Motor neuron (in vitro differentiated cells): ENCODE results near the gene KCTD11. TPM values are rescaled to one million over a fixed set of nuclear protein-coding genes. Genes with fewer than 3 reads are reported as not detected.

Source experiments
- ATAC-seq, 8 experiments: fragments of 200-7000 bp; cut with Tn5 transposase; replicated peaks in 6 of 8; 2 replicates each; pipeline ENCODE4 v1.8.0; 2021; ENCODE audit warnings: mild to moderate bottlenecking in 8 of 8, moderate library complexity in 8 of 8
- H3K27ac ChIP-seq, 2 donors: fragments of 250-450 bp; sonication (Bioruptor Pico); 2 replicates each; pipeline ENCODE4 v1.9.0; 2021; ENCODE audit warnings: antibody characterized with exemption in 2 of 2, mild to moderate bottlenecking in 2 of 2, moderate library complexity in 1 of 2
- H3K4me1 ChIP-seq, 2 donors: fragments of 250-450 bp; sonication (Bioruptor Pico); replicated peaks in 1 of 2; 2 replicates each; pipeline ENCODE4 v1.6.1; 2021; ENCODE audit warnings: antibody characterized with exemption in 2 of 2, mild to moderate bottlenecking in 2 of 2, moderate library complexity in 1 of 2
- H3K4me3 ChIP-seq, 5 donors: fragments of 250-450 bp; sonication (Bioruptor Pico); 2 replicates each; pipeline ENCODE4 v1.9.0; 2021; ENCODE audit warnings: antibody characterized with exemption in 5 of 5, mild to moderate bottlenecking in 5 of 5, moderate library complexity in 4 of 5
- WGBS, 10 experiments: fragments of 450-650 bp; shearing (Covaris generic); methylation state at CpG; one replicate each; pipeline ENCODE4 v1.0.0; 2022; 5-methylcytosine and 5-hydroxymethylcytosine counted together
- in situ Hi-C, 9 experiments: fragments of 400-800 bp; cut with MboI; loops; one replicate each; pipeline ENCODE4 v1.15.0; 2021; ENCODE audit warnings: low sequenced_read_pairs in 9 of 9, low pct_unique_long_range_greater_than_20kb in 2 of 9; ENCODE audit not compliant: unreplicated experiment in 9 of 9
- total RNA-seq, 8 experiments: library from RNA; unstranded; fragments of 300-600 nt; gene quantifications; 2 replicates each; pipeline versions ENCODE4 v1.2.3 to v1.2.4, GENCODE V29; 2022

Gene KCTD11
- total RNA-seq, 8 experiments from 2014 or later, result 4.0 to 14.5 (median 6.1) TPM

- Histone ChIP-seq H3K4me1 (peaks cover 14 to 15% of the 10 kb centered on the region in 2 donors), H3K27ac (no peak overlapping the region), H3K4me3 (peak overlapping the region in 3 of 5 donors; percentile 42 to 56 (median 55))
- 60 to 100% (median 96%) methylated on average over 1 to 6 of the region's 42 CpGs; no CpG with 5 or more reads in 5 of the 10 experiments for WGBS, 10 experiments
- no peak for ATAC-seq
- in situ Hi-C loops, result no loop called here
Measured at GRCh38 chr17:7392696-7393612, 41.0 kb downstream of the KCTD11 start.

GRCh38 chr17:7393613-7394451, 41.9 kb downstream of the KCTD11 start:
- WGBS, 10 experiments, result 0 to 9% methylated on average over 2 to 21 of the region's 48 CpGs; no CpG with 5 or more reads in 8 of the 10 experiments
- peak; percentile 20 to 49 (median 33) for ATAC-seq
- in situ Hi-C loops, result no loop called here
- Histone ChIP-seq H3K27ac (peak overlapping the region; percentile 29 to 75), H3K4me1 (peaks cover 14 to 15% of the 10 kb centered on the region in 2 donors), H3K4me3 (peak overlapping the region; percentile 42 to 64 (median 55))

- H3K4me3 ChIP-seq, result peak within 1 kb of the TSS; percentile 42 to 64 (median 55)
- WGBS, 10 experiments, result 0 to 2% methylated on average over 2 to 18 of the region's 71 CpGs; no CpG with 5 or more reads in 8 of the 10 experiments
- peak within 1 kb of the TSS; percentile 75 to 80 for H3K27ac ChIP-seq
- H3K4me1 ChIP-seq, result peaks cover 14 to 15% of the 10 kb centered on the region in 2 donors
- in situ Hi-C loops, result no loop called here
- peak; percentile 87 to 90 (median 89) for ATAC-seq
Measured at GRCh38 chr17:7394452-7395191, 42.7 kb downstream of the KCTD11 start, which contains the start of gene PLSCR3. TSS of gene PLSCR3 (minus strand) at chr17:7394525. CDS start at chr17:7394110, 415 bp downstream.

GRCh38 chr17:7396147-7396546, 44.2 kb downstream of the KCTD11 start:
- in situ Hi-C loops, result no loop called here
- Histone ChIP-seq H3K4me3 (no peak overlapping the region), H3K4me1 (peaks cover 14 to 15% of the 10 kb centered on the region in 2 donors), H3K27ac (no peak overlapping the region)
- no peak for ATAC-seq
- WGBS, 10 experiments, result 69 to 100% (median 83%) methylated on average over 1 to 3 of the region's 4 CpGs; no CpG with 5 or more reads in 6 of the 10 experiments

GRCh38 chr17:7398612-7399011, 46.6 kb downstream of the KCTD11 start:
- in situ Hi-C loops, result no loop called here
- Histone ChIP-seq H3K4me3 (no peak overlapping the region), H3K4me1 (peaks cover 15 to 17% of the 10 kb centered on the region in 2 donors), H3K27ac (no peak overlapping the region)
- WGBS, 10 experiments, result 70 to 100% (median 100%) methylated on average over 1 to 2 of the region's 2 CpGs; no CpG with 5 or more reads in 5 of the 10 experiments
- no peak for ATAC-seq

GRCh38 chr17:7403043-7403726, 51.2 kb downstream of the KCTD11 start:
- in situ Hi-C loops, result no loop called here
- H3K27ac ChIP-seq, result peak overlapping the region; percentile 74 to 81
- peaks cover 19 to 22% of the 10 kb centered on the region in 2 donors for H3K4me1 ChIP-seq
- 8 to 83% (median 47%) methylated on average over 1 to 7 of the region's 16 CpGs; no CpG with 5 or more reads in 3 of the 10 experiments for WGBS, 10 experiments
- H3K4me3 ChIP-seq, result peak overlapping the region; percentile 59 to 88 (median 65)
- ATAC-seq, result no peak

- in situ Hi-C loops, result no loop called here
- ATAC-seq, result peak in 3 of 8 experiments; percentile 26 to 38 (median 31)
- WGBS, 10 experiments, result no CpG with 5 or more reads among the region's 13 CpGs
- Histone ChIP-seq H3K4me3 (peak overlapping the region; percentile 59 to 88 (median 65)), H3K27ac (peak overlapping the region; percentile 74 to 81), H3K4me1 (peaks cover 19 to 22% of the 10 kb centered on the region in 2 donors)
Measured at GRCh38 chr17:7403727-7403976, 51.7 kb downstream of the KCTD11 start.

GRCh38 chr17:7403977-7404736, 52.2 kb downstream of the KCTD11 start, which contains the start of gene TMEM256:
TSS of gene TMEM256 (minus strand) at chr17:7404097. CDS start at chr17:7404084, 13 bp downstream.
- 0% methylated on average over 1 to 3 of the region's 49 CpGs; no CpG with 5 or more reads in 7 of the 10 experiments for WGBS, 10 experiments
- in situ Hi-C loops, result no loop called here
- Histone ChIP-seq H3K4me3 (peak within 1 kb of the TSS; percentile 59 to 88 (median 65)), H3K27ac (peak within 1 kb of the TSS; percentile 86 to 89), H3K4me1 (peaks cover 19 to 22% of the 10 kb centered on the region in 2 donors)
- peak; percentile 86 to 89 (median 87) for ATAC-seq

Other genes starting within 250 kb of the KCTD11 start
- under 1 TPM in 3 of 8 experiments, not detected in 5; 0.11 to 0.51 (median 0.49) TPM for gene ASGR2, start 237.3 kb upstream of the KCTD11 start, total RNA-seq
- gene ASGR1, start 172.8 kb upstream of the KCTD11 start, total RNA-seq, result 10 to 100 TPM in 4 of 8 experiments, 1 to 10 TPM in 4; 1.4 to 26.7 (median 10.1) TPM
- 10 to 100 TPM in 7 of 8 experiments, 1 to 10 TPM in 1; 5.6 to 91.4 (median 42.6) TPM for gene DLG4, start 132.3 kb upstream of the KCTD11 start, total RNA-seq
- 100 to 1,000 TPM in 7 of 8 experiments, 10 to 100 TPM in 1; 77.7 to 513 (median 215) TPM for gene ACADVL, start 132.2 kb upstream of the KCTD11 start, total RNA-seq
- gene DVL2, start 117.6 kb upstream of the KCTD11 start, total RNA-seq, result 10 to 100 TPM; 31.3 to 63.1 (median 40.6) TPM
- 10 to 100 TPM; 25.2 to 63.1 (median 49.4) TPM for gene PHF23, start 112.7 kb upstream of the KCTD11 start, total RNA-seq
- 100 to 1,000 TPM; 336 to 734 (median 573) TPM for gene GABARAP, start 109.7 kb upstream of the KCTD11 start, total RNA-seq
- 10 to 100 TPM; 36.5 to 94.1 (median 56.7) TPM for gene CTDNEP1, start 100.4 kb upstream of the KCTD11 start, total RNA-seq
- 10 to 100 TPM; 30.5 to 62.7 (median 51.5) TPM for gene ELP5, start 99.9 kb upstream of the KCTD11 start, total RNA-seq
- gene CLDN7, start 89.7 kb upstream of the KCTD11 start, total RNA-seq, result 1 to 10 TPM in 4 of 8 experiments, under 1 TPM in 4; 0.32 to 3.7 (median 0.99) TPM
- gene SLC2A4, start 70.4 kb upstream of the KCTD11 start, total RNA-seq, result 1 to 10 TPM in 1 of 8 experiments, under 1 TPM in 7; 0.20 to 1.4 (median 0.38) TPM
- 1 to 10 TPM in 3 of 8 experiments, under 1 TPM in 5; 0.09 to 2.4 (median 0.51) TPM for gene YBX2, start 57.5 kb upstream of the KCTD11 start, total RNA-seq
- 100 to 1,000 TPM; 104 to 785 (median 231) TPM for gene EIF5A, start 44.5 kb upstream of the KCTD11 start, total RNA-seq
- gene GPS2, start 36.8 kb upstream of the KCTD11 start, total RNA-seq, result 10 to 100 TPM; 35.1 to 61.1 (median 52.0) TPM
- gene NEURL4, start 22.8 kb upstream of the KCTD11 start, total RNA-seq, result 10 to 100 TPM; 11.4 to 44.6 (median 27.1) TPM
- 10 to 100 TPM in 6 of 8 experiments, 1 to 10 TPM in 2; 4.9 to 36.4 (median 11.4) TPM for gene ACAP1, start 15.6 kb upstream of the KCTD11 start, total RNA-seq
- gene TMEM95, start 3.0 kb downstream of the KCTD11 start, total RNA-seq, result under 1 TPM in 6 of 8 experiments, not detected in 2; 0.11 to 0.57 (median 0.32) TPM
- 1 to 10 TPM; 1.3 to 8.6 (median 2.4) TPM for gene TNK1, start 28.9 kb downstream of the KCTD11 start, total RNA-seq
- gene PLSCR3, start 42.4 kb downstream of the KCTD11 start, total RNA-seq, result 10 to 100 TPM in 4 of 8 experiments, 1 to 10 TPM in 4; 3.8 to 24.8 (median 12.4) TPM
- 100 to 1,000 TPM in 7 of 8 experiments, 10 to 100 TPM in 1; 50.7 to 141 (median 111) TPM for gene TMEM256, start 51.9 kb downstream of the KCTD11 start, total RNA-seq
- gene NLGN2, start 55.7 kb downstream of the KCTD11 start, total RNA-seq, result 10 to 100 TPM in 7 of 8 experiments, 1 to 10 TPM in 1; 3.7 to 27.8 (median 18.1) TPM
- gene SPEM1, start 68.2 kb downstream of the KCTD11 start, total RNA-seq, result under 1 TPM in 1 of 8 experiments, not detected in 7; 1.00 TPM
- under 1 TPM in 3 of 8 experiments, not detected in 5; 0.24 to 0.43 (median 0.40) TPM for gene SPEM2, start 73.5 kb downstream of the KCTD11 start, total RNA-seq
- gene SPEM3, start 76.7 kb downstream of the KCTD11 start, total RNA-seq, result 1 to 10 TPM in 1 of 8 experiments, under 1 TPM in 5, not detected in 2; 0.13 to 1.0 (median 0.32) TPM
- gene TMEM102, start 83.3 kb downstream of the KCTD11 start, total RNA-seq, result 1 to 10 TPM in 6 of 8 experiments, under 1 TPM in 2; 0.33 to 5.4 (median 1.7) TPM
- 10 to 100 TPM in 4 of 8 experiments, 1 to 10 TPM in 2, under 1 TPM in 2; 0.61 to 17.4 (median 7.1) TPM for gene FGF11, start 87.3 kb downstream of the KCTD11 start, total RNA-seq
- gene CHRNB1, start 92.9 kb downstream of the KCTD11 start, total RNA-seq, result 10 to 100 TPM in 1 of 8 experiments, 1 to 10 TPM in 7; 2.2 to 13.0 (median 8.0) TPM
- 10 to 100 TPM in 7 of 8 experiments, 1 to 10 TPM in 1; 9.8 to 36.2 (median 13.4) TPM for gene ZBTB4, start 127.5 kb downstream of the KCTD11 start, total RNA-seq
- gene SLC35G6, start 129.3 kb downstream of the KCTD11 start, total RNA-seq, result 1 to 10 TPM in 4 of 8 experiments, under 1 TPM in 4; 0.49 to 1.9 (median 0.86) TPM
- gene POLR2A, start 132.2 kb downstream of the KCTD11 start, total RNA-seq, result 100 to 1,000 TPM in 2 of 8 experiments, 10 to 100 TPM in 6; 26.0 to 137 (median 43.8) TPM
- 1 to 10 TPM in 3 of 8 experiments, under 1 TPM in 4, not detected in 1; 0.22 to 2.9 (median 0.93) TPM for gene TNFSF12, start 196.9 kb downstream of the KCTD11 start, total RNA-seq
- gene TNFSF13, start 206.6 kb downstream of the KCTD11 start, total RNA-seq, result 1 to 10 TPM; 1.2 to 8.1 (median 2.0) TPM
- 10 to 100 TPM; 37.9 to 75.0 (median 50.2) TPM for gene SENP3, start 209.8 kb downstream of the KCTD11 start, total RNA-seq
- gene CD68, start 227.5 kb downstream of the KCTD11 start, total RNA-seq, result 10 to 100 TPM in 1 of 8 experiments, 1 to 10 TPM in 4, under 1 TPM in 3; 0.58 to 15.7 (median 2.5) TPM
- gene MPDU1, start 231.7 kb downstream of the KCTD11 start, total RNA-seq, result 100 to 1,000 TPM in 1 of 8 experiments, 10 to 100 TPM in 7; 36.6 to 109 (median 71.4) TPM
- gene SOX15, start 237.9 kb downstream of the KCTD11 start, total RNA-seq, result 1 to 10 TPM; 1.4 to 3.9 (median 2.2) TPM